GM12891 (cell line): ENCODE results near the gene SMTNL2.

Source experiments
- PAX5 ChIP-seq: IDR thresholded peaks from 2 replicates; pipeline ENCODE4 v1.6.1; 2011; ENCODE audit warnings: low read length, moderate library complexity, mild to moderate bottlenecking; ENCODE audit not compliant: insufficient read depth, severe bottlenecking
- POLR2A ChIP-seq: IDR thresholded peaks from 2 replicates; pipeline ENCODE4 v1.6.1; 2011; ENCODE audit warnings: low read depth, low read length, control low read depth
- POLR2AphosphoS5 ChIP-seq: IDR thresholded peaks from 2 replicates; pipeline ENCODE4 v1.6.1; 2011; ENCODE audit warnings: low read depth, low read length, control low read depth
- POU2F2 ChIP-seq: IDR thresholded peaks from 2 replicates; pipeline ENCODE4 v1.6.1; 2011; ENCODE audit warnings: low read depth, mild to moderate bottlenecking, control low read depth, low read length, moderate library complexity
- SPI1 ChIP-seq: IDR thresholded peaks from 2 replicates; pipeline ENCODE4 v1.6.1; 2011; ENCODE audit warnings: low read depth, low read length, control low read depth
- TAF1 ChIP-seq: IDR thresholded peaks from 2 replicates; pipeline ENCODE4 v1.6.1; 2011; ENCODE audit warnings: low read depth, low read length, control low read depth

DNA sequence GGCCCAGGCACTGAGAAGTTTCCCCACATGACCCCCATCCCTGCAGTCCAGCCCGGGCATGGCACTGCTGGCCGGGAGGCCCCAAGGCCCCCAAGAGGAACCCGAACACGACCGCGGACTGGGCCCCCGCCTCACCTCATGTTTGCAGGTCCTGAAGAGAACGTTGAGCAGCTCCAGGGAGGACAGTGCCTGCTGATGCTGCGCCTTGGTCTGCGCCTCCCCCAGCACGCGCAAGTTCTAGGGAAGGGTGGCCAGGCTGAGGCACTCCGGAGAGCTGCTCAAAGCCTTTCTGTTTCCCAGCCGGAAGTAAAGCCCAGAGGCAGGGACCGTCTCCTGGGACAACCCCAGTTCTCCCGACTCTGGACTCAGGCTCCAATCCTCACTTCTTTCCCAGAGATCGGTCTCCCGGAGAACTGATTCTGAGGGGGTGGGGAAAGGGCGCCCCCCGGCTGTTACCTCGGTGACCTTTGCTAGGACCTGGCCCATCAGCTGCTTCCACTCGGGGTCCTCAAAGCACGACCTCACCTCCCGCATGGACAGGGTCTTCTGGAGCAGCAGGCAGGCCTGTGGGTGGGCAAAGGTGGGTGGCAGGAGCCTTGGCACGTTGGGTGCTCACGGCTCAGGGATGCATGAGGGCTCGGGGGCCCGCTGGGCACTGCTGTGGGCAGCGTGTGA is 42.9 kb upstream of the SMTNL2 start:
- TF ChIP-seq POLR2A (no peak), TAF1 (no peak), POLR2AphosphoS5 (no peak), SPI1 (no peak), POU2F2 (no peak), PAX5 (no peak)
